HEK293 (cell line): Measurements from ENCODE around the gene MT1F.

Experiments
- KLF1 ChIP-seq: fragments of 450-650 bp; formaldehyde crosslinking; IDR thresholded peaks from 2 replicates; pipeline ENCODE4 v1.5.1; 2016; ENCODE audit warnings: missing biosample characterization, missing genetic modification characterization
- KLF7 ChIP-seq: fragments of 450-650 bp; formaldehyde crosslinking; IDR thresholded peaks from 2 replicates; pipeline ENCODE4 v1.5.1; 2016; ENCODE audit warnings: missing biosample characterization, missing genetic modification characterization, borderline replicate concordance
- SP2 ChIP-seq: fragments of 450-650 bp; formaldehyde crosslinking; IDR thresholded peaks from 2 replicates; pipeline ENCODE4 v1.5.1; 2016; ENCODE audit warnings: missing biosample characterization, missing genetic modification characterization
- ZBTB7A ChIP-seq: fragments of 450-650 bp; formaldehyde crosslinking; IDR thresholded peaks from 2 replicates; pipeline ENCODE4 v1.5.1; 2016; ENCODE audit warnings: low read depth, missing biosample characterization, missing genetic modification characterization
- ZNF214 ChIP-seq: fragments of 450-650 bp; formaldehyde crosslinking; IDR thresholded peaks from 2 replicates; pipeline ENCODE4 v1.5.1; 2017; ENCODE audit warnings: missing biosample characterization, mild to moderate bottlenecking, missing genetic modification characterization, borderline replicate concordance
- ZNF239 ChIP-seq: fragments of 450-650 bp; formaldehyde crosslinking; IDR thresholded peaks from 2 replicates; pipeline ENCODE4 v1.5.1; 2016; ENCODE audit warnings: missing biosample characterization, missing genetic modification characterization
- ZNF311 ChIP-seq: fragments of 450-650 bp; formaldehyde crosslinking; IDR thresholded peaks from 2 replicates; pipeline ENCODE4 v1.5.1; 2017; ENCODE audit warnings: missing biosample characterization, missing genetic modification characterization, borderline replicate concordance
- ZNF670 ChIP-seq: fragments of 450-650 bp; formaldehyde crosslinking; IDR thresholded peaks from 2 replicates; pipeline ENCODE4 v1.5.1; 2016; ENCODE audit warnings: missing biosample characterization, missing genetic modification characterization, low read depth
- ZNF785 ChIP-seq: fragments of 450-650 bp; formaldehyde crosslinking; IDR thresholded peaks from 2 replicates; pipeline ENCODE4 v1.5.1; 2016; ENCODE audit warnings: missing biosample characterization, missing genetic modification characterization
- TF ChIP-seq, protein P1 (sequence below): fragments of 450-650 bp; formaldehyde crosslinking; IDR thresholded peaks from 2 replicates; pipeline ENCODE4 v1.5.1; 2017; ENCODE audit warnings: missing biosample characterization, missing genetic modification characterization
- TF ChIP-seq, protein P2 (sequence below): fragments of 450-650 bp; formaldehyde crosslinking; IDR thresholded peaks from 2 replicates; pipeline ENCODE4 v1.5.1; 2016; ENCODE audit warnings: missing biosample characterization, missing genetic modification characterization
- TF ChIP-seq, protein P3 (sequence below): fragments of 450-650 bp; formaldehyde crosslinking; IDR thresholded peaks from 2 replicates; pipeline ENCODE4 v1.5.1; 2016; ENCODE audit warnings: missing biosample characterization, missing genetic modification characterization, low read depth
- TF ChIP-seq, protein P4 (sequence below): fragments of 450-650 bp; formaldehyde crosslinking; IDR thresholded peaks from 2 replicates; pipeline ENCODE4 v1.5.1; 2016; ENCODE audit warnings: missing biosample characterization, missing genetic modification characterization, borderline replicate concordance
- TF ChIP-seq, protein P5 (sequence below): fragments of 450-650 bp; formaldehyde crosslinking; IDR thresholded peaks from 2 replicates; pipeline ENCODE4 v1.5.1; 2016; ENCODE audit warnings: missing biosample characterization, missing genetic modification characterization, borderline replicate concordance

DNA sequence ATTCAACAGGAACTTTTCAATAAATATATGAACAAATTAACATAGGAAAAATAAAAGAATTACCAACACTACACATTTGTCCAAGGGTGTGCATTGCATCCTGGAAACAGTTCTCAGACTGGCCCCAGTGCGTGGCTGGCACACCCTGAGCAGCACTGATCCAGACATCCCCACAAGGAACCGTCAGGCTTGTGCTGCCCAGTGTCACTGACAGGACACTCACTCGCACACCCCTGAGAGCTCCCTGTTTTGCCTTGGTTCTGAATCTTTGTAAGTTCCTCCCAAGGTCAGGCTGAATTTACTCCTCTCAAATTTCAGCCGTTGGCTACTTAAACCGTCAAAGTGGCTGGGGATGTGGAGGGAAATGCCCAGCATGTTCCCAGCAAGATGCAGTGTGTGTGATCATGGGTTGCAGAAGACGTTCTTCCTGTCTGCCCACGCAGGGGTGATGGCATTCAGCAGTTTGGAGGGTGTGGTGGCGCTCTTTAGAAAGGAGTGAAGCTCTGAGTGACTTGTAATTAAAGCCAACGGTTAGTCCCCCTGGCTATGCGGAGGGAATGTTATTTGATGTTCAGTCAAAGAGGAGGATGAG, 47.6 kb upstream of the MT1F start:
- TF ChIP-seq ZNF239 (no peak), ZBTB7A (tag by site-specific recombination) (no peak), KLF1 (tag by site-specific recombination) (peak; percentile 42; the same call in 1 of the 2 replicates), ZNF670 (tag by site-specific recombination) (no peak), ZNF311 (tag by site-specific recombination) (no peak), SP2 (no peak; the same call in 1 of the 2 replicates), ZNF214 (tag by site-specific recombination) (no peak), KLF7 (tag by site-specific recombination) (no peak), ZNF785 (tag by site-specific recombination) (no peak)
- TF ChIP-seq, protein P1, sequence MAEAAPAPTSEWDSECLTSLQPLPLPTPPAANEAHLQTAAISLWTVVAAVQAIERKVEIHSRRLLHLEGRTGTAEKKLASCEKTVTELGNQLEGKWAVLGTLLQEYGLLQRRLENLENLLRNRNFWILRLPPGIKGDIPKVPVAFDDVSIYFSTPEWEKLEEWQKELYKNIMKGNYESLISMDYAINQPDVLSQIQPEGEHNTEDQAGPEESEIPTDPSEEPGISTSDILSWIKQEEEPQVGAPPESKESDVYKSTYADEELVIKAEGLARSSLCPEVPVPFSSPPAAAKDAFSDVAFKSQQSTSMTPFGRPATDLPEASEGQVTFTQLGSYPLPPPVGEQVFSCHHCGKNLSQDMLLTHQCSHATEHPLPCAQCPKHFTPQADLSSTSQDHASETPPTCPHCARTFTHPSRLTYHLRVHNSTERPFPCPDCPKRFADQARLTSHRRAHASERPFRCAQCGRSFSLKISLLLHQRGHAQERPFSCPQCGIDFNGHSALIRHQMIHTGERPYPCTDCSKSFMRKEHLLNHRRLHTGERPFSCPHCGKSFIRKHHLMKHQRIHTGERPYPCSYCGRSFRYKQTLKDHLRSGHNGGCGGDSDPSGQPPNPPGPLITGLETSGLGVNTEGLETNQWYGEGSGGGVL (tag by site-specific recombination): no peak
- TF ChIP-seq, protein P2, sequence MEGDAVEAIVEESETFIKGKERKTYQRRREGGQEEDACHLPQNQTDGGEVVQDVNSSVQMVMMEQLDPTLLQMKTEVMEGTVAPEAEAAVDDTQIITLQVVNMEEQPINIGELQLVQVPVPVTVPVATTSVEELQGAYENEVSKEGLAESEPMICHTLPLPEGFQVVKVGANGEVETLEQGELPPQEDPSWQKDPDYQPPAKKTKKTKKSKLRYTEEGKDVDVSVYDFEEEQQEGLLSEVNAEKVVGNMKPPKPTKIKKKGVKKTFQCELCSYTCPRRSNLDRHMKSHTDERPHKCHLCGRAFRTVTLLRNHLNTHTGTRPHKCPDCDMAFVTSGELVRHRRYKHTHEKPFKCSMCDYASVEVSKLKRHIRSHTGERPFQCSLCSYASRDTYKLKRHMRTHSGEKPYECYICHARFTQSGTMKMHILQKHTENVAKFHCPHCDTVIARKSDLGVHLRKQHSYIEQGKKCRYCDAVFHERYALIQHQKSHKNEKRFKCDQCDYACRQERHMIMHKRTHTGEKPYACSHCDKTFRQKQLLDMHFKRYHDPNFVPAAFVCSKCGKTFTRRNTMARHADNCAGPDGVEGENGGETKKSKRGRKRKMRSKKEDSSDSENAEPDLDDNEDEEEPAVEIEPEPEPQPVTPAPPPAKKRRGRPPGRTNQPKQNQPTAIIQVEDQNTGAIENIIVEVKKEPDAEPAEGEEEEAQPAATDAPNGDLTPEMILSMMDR (tag by site-specific recombination): peak; percentile 59
- TF ChIP-seq, protein P3, sequence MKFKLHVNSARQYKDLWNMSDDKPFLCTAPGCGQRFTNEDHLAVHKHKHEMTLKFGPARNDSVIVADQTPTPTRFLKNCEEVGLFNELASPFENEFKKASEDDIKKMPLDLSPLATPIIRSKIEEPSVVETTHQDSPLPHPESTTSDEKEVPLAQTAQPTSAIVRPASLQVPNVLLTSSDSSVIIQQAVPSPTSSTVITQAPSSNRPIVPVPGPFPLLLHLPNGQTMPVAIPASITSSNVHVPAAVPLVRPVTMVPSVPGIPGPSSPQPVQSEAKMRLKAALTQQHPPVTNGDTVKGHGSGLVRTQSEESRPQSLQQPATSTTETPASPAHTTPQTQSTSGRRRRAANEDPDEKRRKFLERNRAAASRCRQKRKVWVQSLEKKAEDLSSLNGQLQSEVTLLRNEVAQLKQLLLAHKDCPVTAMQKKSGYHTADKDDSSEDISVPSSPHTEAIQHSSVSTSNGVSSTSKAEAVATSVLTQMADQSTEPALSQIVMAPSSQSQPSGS (tag by site-specific recombination): no peak
- TF ChIP-seq, protein P4, sequence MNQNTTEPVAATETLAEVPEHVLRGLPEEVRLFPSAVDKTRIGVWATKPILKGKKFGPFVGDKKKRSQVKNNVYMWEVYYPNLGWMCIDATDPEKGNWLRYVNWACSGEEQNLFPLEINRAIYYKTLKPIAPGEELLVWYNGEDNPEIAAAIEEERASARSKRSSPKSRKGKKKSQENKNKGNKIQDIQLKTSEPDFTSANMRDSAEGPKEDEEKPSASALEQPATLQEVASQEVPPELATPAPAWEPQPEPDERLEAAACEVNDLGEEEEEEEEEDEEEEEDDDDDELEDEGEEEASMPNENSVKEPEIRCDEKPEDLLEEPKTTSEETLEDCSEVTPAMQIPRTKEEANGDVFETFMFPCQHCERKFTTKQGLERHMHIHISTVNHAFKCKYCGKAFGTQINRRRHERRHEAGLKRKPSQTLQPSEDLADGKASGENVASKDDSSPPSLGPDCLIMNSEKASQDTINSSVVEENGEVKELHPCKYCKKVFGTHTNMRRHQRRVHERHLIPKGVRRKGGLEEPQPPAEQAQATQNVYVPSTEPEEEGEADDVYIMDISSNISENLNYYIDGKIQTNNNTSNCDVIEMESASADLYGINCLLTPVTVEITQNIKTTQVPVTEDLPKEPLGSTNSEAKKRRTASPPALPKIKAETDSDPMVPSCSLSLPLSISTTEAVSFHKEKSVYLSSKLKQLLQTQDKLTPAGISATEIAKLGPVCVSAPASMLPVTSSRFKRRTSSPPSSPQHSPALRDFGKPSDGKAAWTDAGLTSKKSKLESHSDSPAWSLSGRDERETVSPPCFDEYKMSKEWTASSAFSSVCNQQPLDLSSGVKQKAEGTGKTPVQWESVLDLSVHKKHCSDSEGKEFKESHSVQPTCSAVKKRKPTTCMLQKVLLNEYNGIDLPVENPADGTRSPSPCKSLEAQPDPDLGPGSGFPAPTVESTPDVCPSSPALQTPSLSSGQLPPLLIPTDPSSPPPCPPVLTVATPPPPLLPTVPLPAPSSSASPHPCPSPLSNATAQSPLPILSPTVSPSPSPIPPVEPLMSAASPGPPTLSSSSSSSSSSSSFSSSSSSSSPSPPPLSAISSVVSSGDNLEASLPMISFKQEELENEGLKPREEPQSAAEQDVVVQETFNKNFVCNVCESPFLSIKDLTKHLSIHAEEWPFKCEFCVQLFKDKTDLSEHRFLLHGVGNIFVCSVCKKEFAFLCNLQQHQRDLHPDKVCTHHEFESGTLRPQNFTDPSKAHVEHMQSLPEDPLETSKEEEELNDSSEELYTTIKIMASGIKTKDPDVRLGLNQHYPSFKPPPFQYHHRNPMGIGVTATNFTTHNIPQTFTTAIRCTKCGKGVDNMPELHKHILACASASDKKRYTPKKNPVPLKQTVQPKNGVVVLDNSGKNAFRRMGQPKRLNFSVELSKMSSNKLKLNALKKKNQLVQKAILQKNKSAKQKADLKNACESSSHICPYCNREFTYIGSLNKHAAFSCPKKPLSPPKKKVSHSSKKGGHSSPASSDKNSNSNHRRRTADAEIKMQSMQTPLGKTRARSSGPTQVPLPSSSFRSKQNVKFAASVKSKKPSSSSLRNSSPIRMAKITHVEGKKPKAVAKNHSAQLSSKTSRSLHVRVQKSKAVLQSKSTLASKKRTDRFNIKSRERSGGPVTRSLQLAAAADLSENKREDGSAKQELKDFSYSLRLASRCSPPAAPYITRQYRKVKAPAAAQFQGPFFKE: no peak
- TF ChIP-seq, protein P5, sequence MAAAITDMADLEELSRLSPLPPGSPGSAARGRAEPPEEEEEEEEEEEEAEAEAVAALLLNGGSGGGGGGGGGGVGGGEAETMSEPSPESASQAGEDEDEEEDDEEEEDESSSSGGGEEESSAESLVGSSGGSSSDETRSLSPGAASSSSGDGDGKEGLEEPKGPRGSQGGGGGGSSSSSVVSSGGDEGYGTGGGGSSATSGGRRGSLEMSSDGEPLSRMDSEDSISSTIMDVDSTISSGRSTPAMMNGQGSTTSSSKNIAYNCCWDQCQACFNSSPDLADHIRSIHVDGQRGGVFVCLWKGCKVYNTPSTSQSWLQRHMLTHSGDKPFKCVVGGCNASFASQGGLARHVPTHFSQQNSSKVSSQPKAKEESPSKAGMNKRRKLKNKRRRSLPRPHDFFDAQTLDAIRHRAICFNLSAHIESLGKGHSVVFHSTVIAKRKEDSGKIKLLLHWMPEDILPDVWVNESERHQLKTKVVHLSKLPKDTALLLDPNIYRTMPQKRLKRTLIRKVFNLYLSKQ: no peak
